GM12878 (cell line): Measurements from ENCODE around the gene THAP7.

Source experiments
- BCL11A ChIP-seq: IDR thresholded peaks from 2 replicates; pipeline ENCODE4 v1.6.1; 2011; ENCODE audit warnings: low read depth, low read length
- CHD2 ChIP-seq: IDR thresholded peaks from 2 replicates; pipeline ENCODE4 v1.6.1; 2011; ENCODE audit warnings: low read depth, low read length, improper control_type of control experiment, borderline replicate concordance
- CREM ChIP-seq: IDR thresholded peaks from 2 replicates; pipeline ENCODE4 v1.6.1; 2014; ENCODE audit warnings: antibody characterized with exemption, low read depth
- EZH2 ChIP-seq: IDR thresholded peaks from 2 replicates; pipeline ENCODE4 v1.6.1; 2012; ENCODE audit warnings: low read depth, mild to moderate bottlenecking, control low read depth, inconsistent platforms, low read length, borderline replicate concordance; ENCODE audit not compliant: control insufficient read depth
- POLR2A ChIP-seq: IDR thresholded peaks from 2 replicates; pipeline ENCODE4 v1.6.1; 2011; ENCODE audit warnings: low read depth, mild to moderate bottlenecking, low read length
- RAD21 ChIP-seq: IDR thresholded peaks from 2 replicates; pipeline ENCODE4 v1.6.1; 2011; ENCODE audit warnings: mild to moderate bottlenecking, low read depth, low read length, moderate library complexity; ENCODE audit not compliant: insufficient read depth
- SIX5 ChIP-seq: IDR thresholded peaks from 2 replicates; pipeline ENCODE4 v1.6.1; 2011; ENCODE audit warnings: mild to moderate bottlenecking, low read depth, low read length, moderate library complexity; ENCODE audit not compliant: severe bottlenecking
- TAF1 ChIP-seq: IDR thresholded peaks from 2 replicates; pipeline ENCODE4 v1.6.1; 2011; ENCODE audit warnings: mild to moderate bottlenecking, low read depth, low read length, borderline replicate concordance
- TF ChIP-seq, protein P1 (sequence below), 3 experiments: IDR thresholded peaks in 2 of 3; conservative IDR thresholded peaks in 1 of 3; 2 replicates each; pipeline ENCODE4 v1.5.1; 2011; ENCODE audit warnings: low read depth in 3 of 3, low read length in 3 of 3, mild to moderate bottlenecking in 3 of 3, control low read depth in 2 of 3, moderate library complexity in 2 of 3, inconsistent platforms in 1 of 3, mixed read lengths in 1 of 3; ENCODE audit not compliant: control insufficient read depth in 2 of 3, insufficient read depth in 1 of 3; ENCODE audit errors: extremely low read depth in 1 of 3

DNA sequence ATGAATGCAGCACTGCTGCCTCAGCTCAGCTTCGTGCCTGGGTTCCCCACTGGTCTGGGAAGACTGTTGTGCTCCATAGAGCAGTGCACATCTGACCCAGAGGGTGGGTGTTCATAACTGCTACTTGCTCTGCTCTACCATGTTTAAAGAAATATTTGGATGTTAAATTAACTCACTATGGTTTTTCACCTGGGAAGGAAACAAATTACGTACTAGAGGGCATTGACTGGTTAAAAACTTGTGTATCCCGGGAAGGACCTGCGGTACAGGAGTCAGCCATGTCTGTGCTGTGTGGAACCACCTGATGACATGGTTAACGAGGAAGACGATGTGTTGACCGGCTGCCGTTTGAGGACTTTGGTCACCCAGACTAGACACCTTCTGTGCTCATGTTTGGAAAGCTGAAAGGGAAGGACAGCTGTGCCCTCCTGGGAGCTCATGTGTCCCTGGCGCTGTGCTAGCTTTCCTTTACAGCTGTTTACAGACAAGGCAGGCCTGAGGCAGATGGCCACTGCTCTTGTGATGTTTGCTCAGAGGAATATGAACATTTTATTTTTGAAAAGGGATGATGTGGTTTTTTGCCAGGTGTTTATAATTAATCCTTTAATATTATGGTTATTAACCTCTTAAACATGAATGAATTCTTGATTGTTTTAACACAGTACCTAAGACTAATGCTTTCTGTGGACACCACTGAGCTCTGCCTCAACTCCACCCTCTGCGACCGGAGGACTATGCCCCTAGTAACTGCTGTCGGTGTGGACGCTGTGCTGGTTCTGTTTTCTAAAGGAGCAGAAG is 49.2 kb downstream of the THAP7 start:
- TF ChIP-seq, protein P1, sequence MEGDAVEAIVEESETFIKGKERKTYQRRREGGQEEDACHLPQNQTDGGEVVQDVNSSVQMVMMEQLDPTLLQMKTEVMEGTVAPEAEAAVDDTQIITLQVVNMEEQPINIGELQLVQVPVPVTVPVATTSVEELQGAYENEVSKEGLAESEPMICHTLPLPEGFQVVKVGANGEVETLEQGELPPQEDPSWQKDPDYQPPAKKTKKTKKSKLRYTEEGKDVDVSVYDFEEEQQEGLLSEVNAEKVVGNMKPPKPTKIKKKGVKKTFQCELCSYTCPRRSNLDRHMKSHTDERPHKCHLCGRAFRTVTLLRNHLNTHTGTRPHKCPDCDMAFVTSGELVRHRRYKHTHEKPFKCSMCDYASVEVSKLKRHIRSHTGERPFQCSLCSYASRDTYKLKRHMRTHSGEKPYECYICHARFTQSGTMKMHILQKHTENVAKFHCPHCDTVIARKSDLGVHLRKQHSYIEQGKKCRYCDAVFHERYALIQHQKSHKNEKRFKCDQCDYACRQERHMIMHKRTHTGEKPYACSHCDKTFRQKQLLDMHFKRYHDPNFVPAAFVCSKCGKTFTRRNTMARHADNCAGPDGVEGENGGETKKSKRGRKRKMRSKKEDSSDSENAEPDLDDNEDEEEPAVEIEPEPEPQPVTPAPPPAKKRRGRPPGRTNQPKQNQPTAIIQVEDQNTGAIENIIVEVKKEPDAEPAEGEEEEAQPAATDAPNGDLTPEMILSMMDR (IDR thresholded peaks at IDR 0.05 in 2 of 3, conservative IDR thresholded peaks at IDR 0.05 in 1 of 3; ENCODE audit: control insufficient read depth in 2 of 3, extremely low read depth in 1 of 3, insufficient read depth in 1 of 3, low read depth in 3 of 3, low read length in 3 of 3): no peak
- no peak for TF ChIP-seq EZH2
- no peak for TF ChIP-seq RAD21
- no peak for TF ChIP-seq CHD2
- no peak for TF ChIP-seq TAF1
- no peak for TF ChIP-seq SIX5
- TF ChIP-seq POLR2A: 0 out of 2 replicates have a peak, but pooled peaks have one; percentile 18
- TF ChIP-seq CREM: no peak
- TF ChIP-seq BCL11A: no peak
